Stimulated activated CD4-positive, alpha-beta T cell treated with anti-CD3 and anti-CD28 coated beads, TNF-alpha, amount 100 ng/mL, for 4 hours (primary cell): ENCODE measurements around the gene TUBG2.
A peak's percentile ranks its signal among the peaks of the same experiment; 100 is the strongest.

Source experiments
- DNase-seq, 3 experiments: peaks; one replicate each; pipeline ENCODE4 v3.0.0-alpha.2; 2020; ENCODE audit warnings: low read depth in 3 of 3

TUBG2 gene

GRCh38 chr17:42677012-42677857 is 18.2 kb downstream of the TUBG2 start:
- peak; percentile 96 to 98 (median 97) for DNase-seq

GRCh38 chr17:42677921-42678781 is 19.1 kb downstream of the TUBG2 start:
- peak; percentile 44 to 72 (median 61) for DNase-seq

- DNase-seq: no peak
These were observed 19.9 kb downstream of the TUBG2 start for GRCh38 chr17:42678951-42679491.

- DNase-seq: peak in 2 of 3 experiments; percentile 39 to 53
These were observed 20.6 kb downstream of the TUBG2 start for GRCh38 chr17:42679492-42680330.

- DNase-seq: no peak
These were observed 21.3 kb downstream of the TUBG2 start for GRCh38 chr17:42680331-42680808.

- no peak for DNase-seq
These were observed 23.1 kb downstream of the TUBG2 start, which contains the start of gene CNTNAP1 for GRCh38 chr17:42681976-42682721. Gene CNTNAP1 (plus strand): TSS chr17:42682531. CDS start chr17:42682830, 299 bp downstream.

- DNase-seq: no peak
These were observed 23.8 kb downstream of the TUBG2 start for GRCh38 chr17:42682722-42683403.

- DNase-seq: no peak
These were observed 24.4 kb downstream of the TUBG2 start for GRCh38 chr17:42683407-42684034.

GRCh38 chr17:42684929-42685556 is 26.0 kb downstream of the TUBG2 start:
- no peak for DNase-seq

GRCh38 chr17:42685831-42686230 is 26.7 kb downstream of the TUBG2 start:
- DNase-seq: no peak

- DNase-seq: no peak
These were observed 27.5 kb downstream of the TUBG2 start for GRCh38 chr17:42686520-42687128.

GRCh38 chr17:42687707-42688320 is 28.7 kb downstream of the TUBG2 start:
- DNase-seq: no peak

- no peak for DNase-seq
These were observed 31.5 kb downstream of the TUBG2 start for GRCh38 chr17:42690596-42690995.

GRCh38 chr17:42691021-42691545 is 32.0 kb downstream of the TUBG2 start:
- no peak for DNase-seq

- no peak for DNase-seq
These were observed 33.4 kb downstream of the TUBG2 start for GRCh38 chr17:42692489-42692888.

GRCh38 chr17:42694524-42694923 is 35.4 kb downstream of the TUBG2 start:
- no peak for DNase-seq

- no peak for DNase-seq
These were observed 36.4 kb downstream of the TUBG2 start for GRCh38 chr17:42695500-42695899.
